Adrenal gland (tissue), 12 donors: Measurements from ENCODE around the gene AR. TPM values are rescaled to one million over a fixed set of nuclear protein-coding genes. Genes with fewer than 3 reads are reported as not detected.

ENCODE experiments used
- DNase-seq, 7 donors: peaks; one replicate each; pipeline ENCODE4 v3.0.0-alpha.2; 2019 to 2020
- H3K27ac ChIP-seq, 5 donors: fragments of 200-600 bp; sonication (generic) in 4 of 5; 1 replicate in 3 of 5; 2 replicates in 2 of 5; pipeline versions ENCODE4 v1.5.1 to v1.8.0; 2016 to 2020; ENCODE audit warnings: mild to moderate bottlenecking in 1 of 5
- H3K27me3 ChIP-seq: fragments of 200-600 bp; 2 replicates; pipeline ENCODE4 v1.8.0; 2021
- H3K36me3 ChIP-seq, 2 donors: fragments of 200-600 bp; replicated peaks in 1 of 2; 1 replicate in 1 of 2; 2 replicates in 1 of 2; pipeline versions ENCODE4 v1.5.1 to v1.8.0; 2018 to 2022
- H3K4me1 ChIP-seq, 2 donors: fragments of 200-600 bp; replicated peaks in 1 of 2; 1 replicate in 1 of 2; 2 replicates in 1 of 2; pipeline versions ENCODE4 v1.5.1 to v1.8.0; 2018 to 2021
- H3K4me3 ChIP-seq, 4 donors: fragments of 200-600 bp; sonication (generic) in 3 of 4; one replicate each; pipeline ENCODE4 v1.5.1; 2016 to 2018
- H3K9me3 ChIP-seq, 3 donors: fragments of 200-600 bp; sonication (generic) in 1 of 3; replicated peaks in 1 of 3; 1 replicate in 2 of 3; 2 replicates in 1 of 3; pipeline versions ENCODE4 v1.5.1 to v1.8.0; 2016 to 2021
- POLR2A ChIP-seq, 2 donors: fragments of 450-650 bp; IDR thresholded peaks; one replicate each; pipeline ENCODE4 v1.6.1; 2017; ENCODE audit warnings: antibody characterized with exemption in 2 of 2, mild to moderate bottlenecking in 2 of 2, moderate library complexity in 1 of 2
- whole genome bisulfite sequencing, 4 donors: extraction: QIAGEN DNeasy Blood & Tissue Kit in 2 of 4; methylation state at CpG; one replicate each; pipeline versions ENCODE4 v1.1.5 to v1.1.7; 2013 to 2017; 5-methylcytosine and 5-hydroxymethylcytosine counted together
- intact Hi-C, 2 donors: fragments of 100-400 bp; cut with DNase I; formaldehyde crosslinking; loops; one replicate each; pipeline versions ENCODE4 v1.14.1 to v1.15.0; 2022 to 2023
- polyA plus RNA-seq, 3 donors: library from polyadenylated mRNA; stranded (reverse); fragments of 200-250 nt in 2 of 3; fragments of 350-450 nt in 1 of 3; fragmentation: Illumina TruSeq in 1 of 3; extraction: RNeasy Lipid Tissue Mini Kit (QIAGEN cat#74804) in 1 of 3; gene quantifications; one replicate each; pipeline ENCODE4 v1.2.3, GENCODE V29; 2013 to 2014
- total RNA-seq, 9 donors: library from RNA; depleted of rRNA in 4 of 9; stranded (reverse); fragments of >200 nt in 4 of 9; fragments of 120-200 nt in 1 of 9; fragmentation: NEBNext Ultra II Directional in 1 of 9; extraction: Animal tissue kit (Norgen Biotek cat#: 25700) in 1 of 9; gene quantifications; one replicate each; pipeline versions ENCODE4 v1.1.0 to v1.2.4, GENCODE V29; 2013 to 2023
- TF ChIP-seq, protein P1 (sequence below), 6 experiments: fragments of 450-650 bp in 4 of 6; fragments of 200-600 bp in 2 of 6; sonication (generic) in 1 of 6; IDR thresholded peaks; 1 replicate in 5 of 6; 2 replicates in 1 of 6; pipeline versions ENCODE4 v1.5.1 to v1.8.0; 2016 to 2021; ENCODE audit warnings: antibody characterized with exemption in 6 of 6, mild to moderate bottlenecking in 2 of 6, moderate library complexity in 1 of 6
- donor health status: healthy with polysubstance abuse.
- donor health status: Bipolar disorder and iron deficiency.
- donor health status: DM: yes; HTN: yes; CAD: no.
- donor health status: DM: no; HTN: no; CAD: no.
- donor health status: DM: no; HTN: no; CAD: no.
- donor health status: DM: yes; HTN: yes; CAD: no.

AR gene
- total and polyA plus RNA-seq, 12 donors: 0.64 to 7.5 (median 2.9) TPM

DNA sequence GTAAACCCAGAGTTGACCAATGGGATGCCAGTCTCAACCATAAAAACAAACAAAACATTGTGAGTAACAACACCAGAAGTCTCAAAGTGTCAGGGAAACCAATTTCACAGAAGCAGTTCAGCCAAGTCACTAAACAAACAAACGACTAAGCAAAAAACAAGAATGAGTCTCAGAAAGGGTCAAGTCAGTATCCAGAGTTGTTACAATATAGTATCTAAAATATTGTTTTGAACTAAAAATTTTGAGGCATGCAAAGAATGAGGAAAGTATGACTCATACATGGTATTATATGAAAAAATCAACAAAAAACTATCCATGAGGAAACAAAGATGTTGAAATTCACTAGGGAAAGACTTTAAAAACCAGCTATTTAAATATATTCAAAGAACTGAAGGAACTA is 70.6 kb downstream of the AR start:
- DNase-seq: no peak
- H3K4me1 ChIP-seq: no peaks in the 10 kb centered on the region
- intact Hi-C loops: no loop called here
- 68 to 92% (median 73%) methylated on average over 1 of the region's 1 CpG for WGBS, 4 donors
- H3K9me3 ChIP-seq: no peaks in the 10 kb centered on the region
- no peaks in the 10 kb centered on the region for H3K36me3 ChIP-seq
- no peak overlapping the region for H3K4me3 ChIP-seq
- H3K27me3 ChIP-seq: no peaks in the 10 kb centered on the region
- H3K27ac ChIP-seq: no peak overlapping the region
- TF ChIP-seq POLR2A (IDR thresholded peaks at IDR 0.05): no peak
- TF ChIP-seq, protein P1, sequence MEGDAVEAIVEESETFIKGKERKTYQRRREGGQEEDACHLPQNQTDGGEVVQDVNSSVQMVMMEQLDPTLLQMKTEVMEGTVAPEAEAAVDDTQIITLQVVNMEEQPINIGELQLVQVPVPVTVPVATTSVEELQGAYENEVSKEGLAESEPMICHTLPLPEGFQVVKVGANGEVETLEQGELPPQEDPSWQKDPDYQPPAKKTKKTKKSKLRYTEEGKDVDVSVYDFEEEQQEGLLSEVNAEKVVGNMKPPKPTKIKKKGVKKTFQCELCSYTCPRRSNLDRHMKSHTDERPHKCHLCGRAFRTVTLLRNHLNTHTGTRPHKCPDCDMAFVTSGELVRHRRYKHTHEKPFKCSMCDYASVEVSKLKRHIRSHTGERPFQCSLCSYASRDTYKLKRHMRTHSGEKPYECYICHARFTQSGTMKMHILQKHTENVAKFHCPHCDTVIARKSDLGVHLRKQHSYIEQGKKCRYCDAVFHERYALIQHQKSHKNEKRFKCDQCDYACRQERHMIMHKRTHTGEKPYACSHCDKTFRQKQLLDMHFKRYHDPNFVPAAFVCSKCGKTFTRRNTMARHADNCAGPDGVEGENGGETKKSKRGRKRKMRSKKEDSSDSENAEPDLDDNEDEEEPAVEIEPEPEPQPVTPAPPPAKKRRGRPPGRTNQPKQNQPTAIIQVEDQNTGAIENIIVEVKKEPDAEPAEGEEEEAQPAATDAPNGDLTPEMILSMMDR (IDR thresholded peaks at IDR 0.05): no peak

DNA sequence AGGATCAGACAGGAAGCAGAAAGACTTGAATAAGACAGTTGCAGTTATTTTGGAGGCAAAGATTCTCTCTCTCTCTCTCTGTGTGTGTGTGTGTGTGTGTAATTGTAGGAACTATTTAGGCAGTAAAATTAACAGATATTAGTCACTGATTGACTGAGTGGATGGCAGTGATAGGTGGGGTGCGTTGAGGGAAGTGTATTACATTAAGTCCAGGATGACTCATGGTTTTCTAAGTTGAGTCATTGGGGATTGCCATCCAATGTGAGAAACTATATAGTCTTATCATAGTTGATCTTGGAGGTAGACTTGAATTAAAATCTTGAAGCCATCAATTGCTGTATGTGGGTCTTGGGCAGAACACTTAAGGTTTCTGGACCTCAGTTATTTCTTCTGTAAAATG is 75.4 kb downstream of the AR start:
- TF ChIP-seq, protein P1 (IDR thresholded peaks at IDR 0.05): no peak
- TF ChIP-seq POLR2A (IDR thresholded peaks at IDR 0.05): no peak
- intact Hi-C loops: no loop called here
- Histone ChIP-seq H3K9me3 (no peaks in the 10 kb centered on the region), H3K27ac (no peak overlapping the region), H3K36me3 (no peaks in the 10 kb centered on the region), H3K4me3 (no peak overlapping the region), H3K4me1 (no peaks in the 10 kb centered on the region), H3K27me3 (no peaks in the 10 kb centered on the region)
- DNase-seq: no peak
- WGBS, 4 donors: 44 to 57% (median 49%) methylated on average over 1 of the region's 1 CpG

DNA sequence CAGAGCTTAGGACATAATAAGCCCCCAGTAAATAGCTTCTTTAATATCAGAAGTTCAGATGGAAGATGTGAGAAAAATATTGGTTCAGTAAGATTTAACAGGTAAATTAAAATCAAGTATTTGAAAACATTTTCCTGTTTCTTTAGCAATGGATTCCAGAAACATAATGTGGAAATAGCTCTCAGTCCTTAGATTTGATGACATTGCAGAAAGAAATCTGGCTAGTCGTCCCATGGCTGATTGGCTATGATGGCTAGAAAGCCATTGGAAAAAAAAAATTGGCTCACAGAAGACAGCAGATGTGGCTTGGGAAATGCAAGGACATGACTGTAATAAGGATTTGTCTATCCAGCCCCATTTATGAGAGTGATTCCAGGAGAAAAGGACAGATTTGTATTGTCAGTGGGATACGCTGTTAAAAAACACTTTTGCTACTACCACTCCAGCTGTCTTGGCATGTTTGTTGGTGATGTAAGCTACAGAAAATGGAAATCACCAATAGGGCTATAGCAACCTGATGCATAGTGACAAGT is 78.3 kb downstream of the AR start:
- intact Hi-C loops: no loop called here
- 68 to 82% (median 75%) methylated on average over 2 of the region's 2 CpGs for WGBS, 4 donors
- no peaks in the 10 kb centered on the region for H3K36me3 ChIP-seq
- no peak overlapping the region for H3K27ac ChIP-seq
- H3K4me1 ChIP-seq: no peaks in the 10 kb centered on the region
- no peaks in the 10 kb centered on the region for H3K9me3 ChIP-seq
- no peak for TF ChIP-seq POLR2A (IDR thresholded peaks at IDR 0.05)
- TF ChIP-seq, protein P1 (IDR thresholded peaks at IDR 0.05): no peak
- DNase-seq: no peak
- H3K27me3 ChIP-seq: no peaks in the 10 kb centered on the region
- no peak overlapping the region for H3K4me3 ChIP-seq

DNA sequence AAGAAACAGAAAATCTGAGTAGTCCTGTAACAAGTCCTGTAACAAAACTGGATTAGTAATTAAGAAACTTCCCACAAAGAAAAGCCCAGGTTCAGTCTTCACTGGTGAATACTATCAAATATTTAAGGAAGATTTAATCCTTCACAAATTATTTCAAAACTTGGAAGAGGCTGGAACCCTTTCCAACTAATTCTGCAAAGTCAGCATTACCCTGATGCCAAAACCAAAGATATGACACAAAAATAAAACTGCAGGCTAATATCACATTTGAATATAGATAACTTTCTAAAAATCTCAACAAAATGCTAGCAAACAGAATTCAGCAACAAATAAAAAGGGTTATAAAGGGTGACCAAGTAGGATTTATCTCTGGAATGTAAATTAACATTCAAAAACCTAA is 80.5 kb downstream of the AR start:
- no peak for TF ChIP-seq POLR2A (IDR thresholded peaks at IDR 0.05)
- TF ChIP-seq, protein P1 (IDR thresholded peaks at IDR 0.05): no peak
- no peaks in the 10 kb centered on the region for H3K27me3 ChIP-seq
- H3K4me3 ChIP-seq: no peak overlapping the region
- no peak overlapping the region for H3K27ac ChIP-seq
- no peaks in the 10 kb centered on the region for H3K9me3 ChIP-seq
- no peaks in the 10 kb centered on the region for H3K4me1 ChIP-seq
- intact Hi-C loops: no loop called here
- DNase-seq: no peak
- H3K36me3 ChIP-seq: no peaks in the 10 kb centered on the region
